HG03457 (cell line): Measurements from ENCODE around the gene PIEZO1.

Experiments
- ATAC-seq: cut with Tn5 transposase; IDR thresholded peaks from one replicate; pipeline ENCODE4 v1.9.1; 2021; ENCODE audit warnings: moderate number of reproducible peaks; ENCODE audit not compliant: unreplicated experiment

Gene PIEZO1

DNA sequence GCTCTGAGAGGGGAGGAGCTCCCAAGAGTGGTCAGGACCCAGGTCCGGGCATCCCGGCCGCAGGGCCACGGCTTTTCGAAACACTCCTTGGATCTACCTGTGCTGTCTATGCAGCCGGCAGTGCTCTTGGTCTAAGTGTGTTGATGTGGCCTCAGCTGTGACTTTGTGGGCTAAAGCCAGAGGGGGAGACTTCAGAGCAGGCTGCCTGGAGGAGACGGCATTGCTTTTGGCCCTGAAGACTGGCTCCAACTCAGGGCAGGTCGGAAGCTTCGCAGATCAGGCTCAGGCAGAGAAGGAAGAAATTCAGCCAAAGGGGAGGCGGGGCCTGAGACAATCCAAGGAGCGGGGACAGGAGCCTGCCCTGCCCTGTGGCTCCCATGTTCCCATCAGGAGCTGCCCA lies 31.4 kb downstream of the PIEZO1 start:
- no peak for ATAC-seq

DNA sequence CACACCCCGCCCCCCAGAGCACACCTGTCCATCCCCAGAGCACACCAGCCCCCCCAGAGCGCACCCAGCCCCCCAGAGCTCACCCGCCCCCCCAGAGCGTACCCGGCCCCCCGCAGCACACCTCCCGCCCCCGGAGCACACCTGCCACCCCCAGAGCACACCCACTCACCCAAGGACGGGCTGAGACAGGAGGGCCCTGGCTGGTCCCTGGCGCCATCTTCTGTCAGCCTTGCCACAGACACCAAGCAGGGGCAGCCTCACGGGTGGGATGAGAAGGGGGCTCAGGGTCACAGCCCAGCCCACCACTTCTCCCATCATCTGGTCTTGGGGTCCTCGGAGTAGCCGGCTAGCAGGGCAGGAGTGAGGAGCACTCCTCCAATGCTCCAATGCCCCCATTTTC lies 31.8 kb downstream of the PIEZO1 start:
- ATAC-seq = no peak

DNA sequence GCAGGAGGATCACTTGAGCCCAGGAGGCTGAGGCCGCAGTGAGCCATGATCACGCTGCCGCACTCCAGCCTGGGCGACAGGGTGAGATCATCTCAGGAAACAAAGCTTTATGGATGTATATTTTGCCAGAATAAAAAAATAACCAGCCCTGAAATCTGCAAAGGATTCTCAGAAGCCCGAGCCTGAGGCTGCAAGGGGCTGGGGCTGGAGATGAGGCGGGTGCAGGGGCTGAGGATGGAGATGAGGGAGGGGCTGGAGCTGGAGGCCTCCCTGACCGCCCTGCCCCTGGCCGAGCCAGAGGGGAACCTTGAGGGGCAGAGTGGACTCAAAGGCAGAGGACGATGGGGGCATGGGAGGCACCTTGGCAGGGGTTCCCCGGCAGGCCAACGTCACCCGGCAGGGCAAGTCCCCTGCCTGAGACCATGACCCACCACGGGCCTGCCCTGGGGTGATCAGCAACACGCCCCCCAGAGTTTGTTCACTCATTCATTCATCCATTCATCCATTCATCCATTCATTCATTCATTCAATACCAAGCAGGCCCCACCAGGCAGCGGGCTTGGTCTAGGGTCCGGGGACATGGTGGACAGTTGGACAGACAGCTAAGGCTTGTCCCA lies 32.5 kb downstream of the PIEZO1 start:
- ATAC-seq = no peak

DNA sequence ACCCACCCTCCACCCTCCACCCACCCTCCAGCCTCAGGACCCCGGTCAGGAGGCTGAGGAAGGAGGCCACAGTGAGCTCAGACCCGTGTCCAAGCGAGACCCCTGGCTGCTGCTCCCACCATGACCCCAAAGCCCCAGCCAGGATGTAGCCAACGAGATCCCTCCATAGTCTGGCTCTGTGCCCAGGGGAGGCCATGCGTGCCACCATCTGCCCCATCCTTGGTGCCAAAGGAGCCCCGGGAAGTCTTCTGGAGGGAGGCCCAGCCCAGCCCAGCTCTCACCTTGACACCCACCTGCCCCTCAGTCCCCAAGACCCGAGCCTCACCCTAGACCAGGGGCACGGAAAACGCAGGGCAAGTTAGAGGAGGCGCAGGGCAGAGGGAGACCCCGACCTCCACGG lies 34.2 kb downstream of the PIEZO1 start:
- ATAC-seq = no peak

DNA sequence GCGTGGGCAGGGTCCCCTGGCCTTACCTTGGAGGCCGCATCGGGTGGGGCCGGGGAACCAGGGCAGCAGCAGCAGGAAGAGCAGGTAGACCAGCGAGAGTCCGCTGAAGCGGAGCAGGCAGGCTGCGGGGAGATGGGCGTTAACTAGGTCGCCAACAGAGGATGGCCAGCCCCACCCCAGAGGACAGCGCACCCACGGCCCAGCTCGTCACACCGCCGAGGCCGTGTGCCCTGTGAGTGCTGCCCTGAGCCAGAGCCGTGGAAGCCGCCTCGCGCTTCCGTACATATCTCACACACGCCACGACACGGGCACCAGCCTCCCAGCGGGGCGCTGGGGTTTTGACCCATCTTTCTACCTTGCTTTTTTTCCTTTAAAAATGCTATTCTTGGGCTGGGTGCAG lies 35.7 kb downstream of the PIEZO1 start:
- no peak for ATAC-seq

DNA sequence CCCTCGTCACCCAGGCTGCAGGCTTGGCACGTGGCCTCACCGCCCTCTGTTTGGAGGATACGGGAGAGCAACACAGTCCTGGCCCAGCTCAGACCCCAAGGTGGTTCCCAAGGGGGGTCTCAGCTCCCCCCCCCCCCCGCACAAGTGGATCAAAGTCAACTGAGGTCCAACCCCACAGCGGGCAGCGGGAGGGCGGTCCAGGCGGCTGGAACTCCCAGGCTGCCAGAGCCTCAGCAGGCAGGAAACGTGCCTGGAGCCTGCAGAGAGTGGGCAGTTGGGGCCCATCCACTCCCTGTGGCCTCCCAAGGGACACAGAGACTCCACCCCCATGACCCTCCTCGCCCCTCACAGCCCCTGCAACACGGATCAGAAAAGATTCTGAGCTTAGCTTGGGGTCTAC lies 36.7 kb downstream of the PIEZO1 start:
- no peak for ATAC-seq

DNA sequence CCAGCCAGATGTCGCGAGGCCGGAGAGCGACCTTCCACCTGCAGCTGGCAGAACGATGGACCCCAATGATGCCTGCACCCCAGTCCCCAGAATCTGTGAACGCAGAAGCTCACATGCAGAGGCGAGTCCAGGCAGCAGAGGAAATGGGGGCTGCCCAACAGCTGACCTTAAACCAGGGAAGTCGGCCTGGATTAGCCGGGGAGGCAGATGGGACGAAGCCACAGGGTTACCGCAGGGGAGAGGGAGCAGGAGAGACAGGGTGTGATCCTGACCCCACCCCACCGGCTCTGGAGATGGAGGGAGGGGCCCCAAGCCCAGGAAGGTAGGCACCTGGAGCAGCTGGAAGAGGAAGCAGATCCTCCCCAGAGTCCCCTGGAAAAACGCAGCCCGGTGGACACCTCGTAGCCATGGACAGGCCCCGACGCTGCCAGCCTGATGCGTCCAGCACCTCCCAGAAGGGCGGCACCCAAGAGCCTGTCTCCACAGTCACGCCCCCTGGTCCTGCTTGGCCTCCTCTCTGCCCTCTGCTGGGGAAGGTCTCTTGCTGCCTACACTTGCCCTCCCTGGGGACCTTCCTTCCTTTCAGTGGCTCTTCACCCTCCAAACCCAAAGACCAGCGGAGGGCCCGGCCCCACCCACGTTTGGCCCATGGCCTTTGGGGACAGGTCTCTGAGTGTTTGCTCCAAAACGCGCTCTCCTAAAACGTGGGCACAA lies 37.3 kb downstream of the PIEZO1 start:
- ATAC-seq = no peak

DNA sequence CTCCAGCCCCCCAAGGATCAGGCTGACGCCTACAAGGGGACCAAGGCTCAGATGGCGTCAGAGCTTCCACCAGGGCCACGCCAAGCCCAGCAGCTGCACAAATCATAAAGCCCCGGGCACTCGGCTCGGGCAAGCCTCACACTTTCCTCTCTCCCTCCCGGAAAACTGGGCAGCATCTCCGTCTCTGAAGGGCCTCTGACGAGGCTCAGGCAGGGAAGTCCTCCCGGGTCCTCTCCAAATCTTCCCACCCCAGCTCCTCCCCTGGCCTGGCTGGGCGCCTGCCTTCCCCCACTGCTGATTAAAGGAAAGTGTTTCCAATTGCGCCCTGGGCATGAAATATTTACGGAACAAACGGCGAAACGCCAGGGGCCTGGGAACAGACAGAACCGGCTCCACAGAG lies 38.5 kb downstream of the PIEZO1 start:
- no peak for ATAC-seq

DNA sequence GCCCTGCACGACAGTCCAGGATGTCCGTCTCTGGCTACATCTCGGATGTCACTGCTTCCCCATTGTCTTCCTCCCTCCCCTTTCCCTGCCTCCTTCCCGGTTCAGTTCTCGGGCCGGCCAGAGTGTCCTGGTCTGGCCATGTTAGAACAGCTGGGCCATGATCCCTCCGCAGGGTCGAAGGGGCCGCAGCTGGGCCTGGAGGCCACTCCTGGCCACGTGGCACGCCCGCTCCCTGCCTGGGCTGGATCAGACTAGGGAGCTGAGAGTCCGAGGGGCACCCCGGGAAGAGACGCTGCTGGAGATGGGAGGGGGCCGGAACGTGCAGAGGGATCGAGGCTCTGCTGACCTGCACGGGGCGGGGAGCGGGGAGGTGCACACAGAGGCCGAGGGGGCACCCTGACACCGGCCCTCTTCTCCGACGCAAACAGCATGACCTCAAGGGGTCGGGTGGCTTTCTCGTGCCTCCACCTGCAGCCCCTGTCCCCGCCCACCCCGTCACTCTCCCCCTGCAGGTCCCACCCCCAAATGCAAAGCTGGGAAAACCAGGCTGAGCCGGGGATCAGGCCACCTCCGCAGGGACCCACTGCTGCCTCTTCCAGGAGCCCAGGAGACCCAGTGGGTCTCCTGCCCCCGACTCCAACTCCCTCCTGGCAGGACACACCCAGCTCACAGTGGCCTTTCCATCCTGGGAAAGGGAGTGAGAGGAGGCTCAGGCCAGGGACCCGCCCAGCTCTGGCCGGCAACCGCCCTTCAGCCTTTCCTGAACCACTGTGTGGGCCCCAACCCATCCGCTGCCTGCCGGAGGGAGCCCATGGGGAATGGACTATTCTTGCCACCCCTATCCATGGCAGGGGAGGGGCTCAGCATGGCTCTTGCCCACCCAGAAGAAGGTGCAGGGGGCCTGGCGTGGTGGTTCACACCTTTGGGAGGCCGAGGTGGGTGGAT lies 40.2 kb downstream of the PIEZO1 start:
- ATAC-seq = no peak

DNA sequence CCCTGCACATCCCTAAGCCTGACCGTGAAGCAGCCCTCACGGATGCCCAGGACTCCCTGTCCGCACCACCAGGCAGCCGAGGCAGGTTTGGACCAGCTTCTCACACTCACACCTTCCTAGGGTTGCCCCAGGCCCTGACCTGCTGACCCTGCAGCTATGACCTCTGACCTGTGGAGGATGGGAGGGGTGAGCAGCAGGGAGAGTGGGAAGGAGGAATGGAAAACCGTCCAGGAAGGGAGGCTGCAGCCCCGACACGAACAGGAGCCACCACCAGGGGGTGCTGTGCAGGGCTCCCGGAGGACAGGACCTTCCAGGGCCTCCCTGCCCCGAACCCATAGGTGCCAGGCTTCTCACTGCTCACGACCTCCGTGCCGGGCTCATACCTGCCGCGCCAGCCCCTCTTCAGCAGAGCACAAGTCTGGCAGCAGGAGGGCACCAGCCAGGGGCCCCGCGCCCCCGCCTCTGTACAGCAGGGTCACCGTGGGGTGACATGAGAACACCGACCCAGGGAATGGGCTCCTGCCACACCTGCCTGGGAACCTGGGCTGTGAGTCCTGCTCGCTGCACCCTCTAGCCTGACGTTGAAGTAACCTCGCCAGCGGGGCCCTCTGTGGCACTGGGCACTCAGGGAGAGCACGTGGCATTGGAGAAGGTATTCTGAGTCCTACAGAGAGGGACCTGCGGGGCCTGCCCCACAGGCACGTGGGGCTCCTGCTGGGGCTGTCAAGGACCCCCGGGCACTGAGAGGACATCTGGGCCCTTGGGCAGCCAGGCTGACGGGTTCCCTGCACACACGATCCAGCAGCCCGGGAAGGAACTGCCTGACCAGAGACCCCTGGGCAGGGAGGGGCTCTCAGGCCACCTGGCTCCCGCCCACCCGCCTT lies 41.1 kb downstream of the PIEZO1 start:
- ATAC-seq = no peak

DNA sequence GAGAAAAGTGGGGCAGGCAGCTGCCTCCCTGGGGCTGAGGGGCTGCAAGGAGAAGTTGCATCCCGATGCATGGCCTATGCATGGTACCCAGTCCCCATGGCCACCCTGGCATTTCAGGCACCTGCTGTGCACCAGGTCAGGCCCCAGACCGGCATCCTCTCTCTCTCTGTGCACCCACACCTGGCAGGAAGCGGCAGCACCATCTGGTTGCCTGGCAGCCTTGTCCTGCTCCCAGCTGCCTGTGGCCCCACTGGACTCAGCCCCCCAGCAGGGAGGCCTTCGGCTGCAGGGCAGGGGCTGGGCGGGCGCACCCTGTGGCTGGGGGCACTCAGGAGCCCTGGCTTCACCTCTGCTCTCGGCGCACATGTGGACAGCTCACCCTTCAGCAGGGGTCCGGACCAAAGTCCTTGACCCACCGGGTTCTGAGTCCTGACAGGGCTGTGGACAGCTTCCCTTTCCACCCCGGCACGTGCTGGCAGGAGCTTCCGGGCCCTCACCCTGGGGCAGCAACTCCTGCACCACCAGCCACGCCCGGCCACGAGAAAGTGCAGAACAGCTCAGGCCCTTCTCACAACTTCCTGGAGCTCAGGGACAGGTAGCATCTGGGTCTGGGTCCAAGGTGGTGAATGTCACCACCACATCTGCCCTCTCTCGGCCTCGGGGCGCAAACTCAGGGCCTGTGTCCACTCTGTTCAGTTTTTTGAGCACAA lies 42.0 kb downstream of the PIEZO1 start:
- ATAC-seq = no peak

DNA sequence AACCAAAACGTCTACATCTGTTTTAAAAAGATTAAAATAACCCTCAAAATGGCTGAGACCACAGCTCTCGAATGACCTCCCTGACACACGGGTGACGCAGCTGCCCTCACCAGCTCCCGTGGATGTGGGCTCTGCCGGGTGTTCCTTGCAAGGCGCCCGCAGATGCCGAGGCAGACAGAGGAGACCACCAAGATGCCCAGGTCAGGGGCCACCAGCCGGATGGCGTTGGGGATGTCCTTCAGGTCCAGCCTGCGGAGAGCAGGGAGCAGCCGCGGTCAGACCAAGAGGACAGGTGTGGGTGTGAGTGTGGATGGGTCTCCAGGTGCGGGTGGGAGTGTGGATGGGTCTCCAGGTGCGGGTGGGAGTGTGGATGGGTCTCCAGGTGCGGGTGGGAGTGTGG lies 43.7 kb downstream of the PIEZO1 start:
- no peak for ATAC-seq

DNA sequence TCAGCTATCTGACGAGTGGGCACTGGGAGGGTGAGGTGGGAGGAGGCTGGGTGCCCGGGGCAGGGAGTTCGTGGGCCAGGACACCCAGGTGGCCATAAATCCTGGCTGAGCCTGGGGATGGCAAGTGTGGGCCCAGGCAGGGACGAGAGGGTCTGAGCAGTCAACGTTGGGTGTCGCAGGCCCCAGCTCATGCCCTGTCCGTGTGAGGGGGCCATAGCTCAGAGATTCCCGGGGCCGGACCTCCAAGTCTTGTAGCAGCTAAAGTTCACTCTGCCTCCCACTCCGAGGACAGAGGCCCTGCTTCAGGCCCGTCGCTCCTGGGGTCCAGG lies 44.3 kb downstream of the PIEZO1 start:
- no peak for ATAC-seq

DNA sequence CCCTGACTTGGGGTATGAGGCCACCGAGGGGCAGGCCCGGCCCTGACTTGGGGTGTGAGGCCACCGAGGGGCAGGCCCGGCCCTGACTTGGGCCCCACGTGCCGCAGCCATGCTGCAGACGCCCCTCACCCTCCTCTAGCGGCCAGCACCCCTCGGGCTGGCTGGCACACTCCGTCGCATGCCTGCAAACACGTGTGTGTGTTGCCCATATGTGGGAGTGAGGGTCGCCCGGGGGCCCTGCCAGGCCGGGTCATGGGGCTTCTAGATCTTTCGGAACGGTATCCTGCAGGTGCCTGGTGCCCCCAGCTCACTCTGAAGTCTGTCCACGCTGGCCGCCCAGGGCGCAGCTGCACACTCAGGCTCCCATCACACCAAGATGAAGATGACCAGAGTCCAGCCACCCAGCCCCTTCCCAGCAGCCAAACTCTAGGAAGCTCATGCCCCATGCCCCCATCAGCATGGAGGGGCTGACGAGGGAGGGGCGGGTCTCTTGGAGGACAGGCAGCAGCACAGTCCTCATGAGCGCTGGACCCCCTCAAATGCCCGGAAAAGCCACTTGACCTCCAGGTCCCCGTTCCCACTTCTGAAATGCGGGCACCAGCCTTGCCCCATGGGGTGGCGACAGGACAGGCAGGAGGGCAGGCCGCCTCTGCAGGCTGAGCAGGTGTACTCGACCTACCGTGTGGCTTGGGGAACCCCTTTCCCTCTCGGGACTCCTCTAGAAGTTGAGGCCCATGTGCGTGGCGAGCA lies 44.9 kb downstream of the PIEZO1 start:
- no peak for ATAC-seq

DNA sequence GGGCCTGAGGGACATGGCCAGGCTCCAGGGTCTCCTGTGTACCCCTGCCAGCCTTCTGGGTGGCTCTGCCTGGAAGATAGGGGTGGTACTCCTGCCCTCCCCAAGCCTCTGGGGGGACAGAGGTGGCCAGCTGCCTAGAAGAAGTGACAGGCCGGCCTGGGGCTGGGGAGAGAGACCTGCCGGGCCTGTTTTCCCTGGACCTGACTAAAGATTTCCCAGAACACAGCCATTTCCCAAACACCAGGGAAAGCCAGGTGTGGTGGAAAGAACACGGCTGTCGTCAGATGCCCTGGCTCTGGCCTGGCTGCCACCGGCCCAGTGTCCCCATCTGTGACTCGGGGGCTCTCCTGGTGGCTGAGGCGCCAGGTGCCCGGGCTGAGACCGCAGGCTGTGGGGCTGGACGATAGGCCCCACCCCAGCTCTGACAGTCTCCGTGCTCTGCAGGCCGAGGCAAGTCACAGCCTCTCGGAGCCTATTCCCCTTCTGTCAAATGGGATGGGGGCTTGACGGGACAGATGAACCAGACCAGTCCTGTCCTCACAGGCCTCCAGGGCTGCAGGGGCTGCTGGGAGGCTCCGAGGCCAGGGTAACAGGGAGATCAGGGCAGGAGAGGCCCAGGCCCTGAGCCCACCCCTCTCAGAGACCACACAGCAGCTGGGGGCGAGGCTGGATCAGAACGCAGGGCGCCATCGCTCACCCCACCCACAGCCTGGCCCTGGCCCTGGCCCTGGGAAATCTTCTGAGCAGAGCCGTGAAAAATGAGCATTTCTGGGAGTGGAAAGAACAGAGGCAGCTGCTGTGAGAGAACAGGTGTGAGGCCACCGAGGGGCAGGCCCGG lies 45.7 kb downstream of the PIEZO1 start:
- no peak for ATAC-seq

DNA sequence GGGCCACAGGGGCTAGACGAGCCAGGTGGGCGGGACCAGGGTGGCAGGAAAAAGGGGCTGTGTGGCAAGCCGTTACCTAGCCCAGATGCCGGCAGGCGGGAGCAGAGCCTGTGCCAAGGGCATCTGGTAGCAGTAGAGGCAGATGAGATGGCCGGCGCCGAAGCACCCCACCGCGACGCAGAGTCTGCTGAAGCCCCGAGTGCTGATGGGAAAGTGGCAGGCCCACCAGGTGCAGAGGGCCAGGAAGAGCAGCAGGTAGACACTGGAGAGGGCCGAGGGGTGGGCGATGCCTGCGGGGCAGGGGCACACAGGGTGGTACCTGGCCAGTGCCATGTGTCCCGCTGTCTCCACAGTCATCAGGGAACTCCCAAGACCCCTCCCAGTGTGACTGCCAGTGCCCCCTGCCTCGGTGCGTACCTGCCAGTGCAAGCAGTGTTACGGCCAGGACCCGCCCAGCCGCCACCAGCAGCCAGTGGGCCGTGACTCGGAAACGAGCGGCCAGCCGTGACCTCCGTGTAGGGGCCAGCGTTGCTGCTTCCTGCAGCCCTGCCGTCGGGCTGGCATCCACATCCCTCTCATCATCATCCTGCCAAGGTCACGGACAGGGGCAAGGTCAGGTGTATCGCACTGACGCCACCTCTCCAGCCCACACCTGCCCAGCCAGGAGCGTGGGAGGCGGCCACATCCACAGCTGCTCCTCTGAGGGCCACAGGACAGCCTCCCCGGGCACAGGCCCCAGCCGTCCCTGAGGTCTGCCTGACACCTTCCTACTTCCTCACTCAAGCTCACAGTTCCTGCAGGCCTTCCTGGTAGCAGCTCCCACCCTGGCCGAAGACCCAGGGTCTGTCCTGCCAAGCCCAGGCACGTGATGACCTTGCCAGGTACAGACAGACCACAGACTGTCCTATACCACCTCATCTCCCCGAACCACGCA lies 46.6 kb downstream of the PIEZO1 start:
- no peak for ATAC-seq

DNA sequence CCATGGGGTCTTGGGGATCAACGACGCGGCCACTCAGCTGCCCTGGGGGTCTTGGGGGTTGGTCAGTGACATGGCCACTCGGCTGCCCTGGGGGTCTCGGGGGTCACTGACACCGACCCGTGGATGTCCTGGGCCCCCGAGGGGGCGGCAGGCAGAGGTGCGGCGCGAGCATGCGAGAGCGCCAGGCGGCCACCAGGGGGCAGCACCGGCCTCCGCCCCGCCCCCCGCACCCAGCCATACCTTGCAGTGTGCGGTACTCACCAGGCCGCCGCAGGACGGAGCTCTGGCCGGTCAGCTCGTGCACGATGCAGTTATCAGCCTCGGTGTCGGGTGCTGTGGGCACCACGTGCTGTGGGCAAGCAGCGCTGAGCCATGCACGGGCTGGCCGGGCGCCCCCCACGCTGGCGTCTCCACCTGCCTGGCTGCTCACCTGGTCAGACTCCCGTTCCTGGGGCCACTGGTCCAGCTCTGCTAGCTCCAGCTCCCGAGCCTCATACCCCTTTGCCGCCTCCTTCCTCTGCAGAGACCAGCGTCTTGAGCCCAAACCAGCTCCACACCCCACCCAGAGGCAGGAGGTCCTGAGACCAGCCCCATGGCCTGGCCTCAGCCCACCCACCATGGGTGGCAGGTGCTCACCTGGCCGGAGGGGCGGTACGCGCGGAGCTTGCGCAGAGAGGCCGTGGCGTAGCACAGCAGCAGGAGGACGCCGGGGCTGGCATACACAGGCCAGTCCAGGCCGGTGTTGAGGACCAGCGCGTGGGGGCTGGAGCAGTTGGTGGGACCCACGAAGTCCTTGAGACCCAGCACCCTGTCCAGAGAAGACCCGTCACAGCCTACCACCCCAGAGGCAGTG lies 47.5 kb downstream of the PIEZO1 start:
- ATAC-seq = no peak
